ENCODE results near the gene PCDHGA6. TPM values are rescaled to one million over a fixed set of nuclear protein-coding genes. Genes with fewer than 3 reads are reported as not detected.

Gene PCDHGA6
- total and polyA plus RNA-seq, 10 donors = 0.35 to 5.0 (median 4.0) TPM

- no peak for DNase-seq
- no peak for TF ChIP-seq CTCF (IDR thresholded peaks at IDR 0.05 in 8 of 11, conservative IDR thresholded peaks at IDR 0.05 in 3 of 11)
- no peak for TF ChIP-seq POLR2AphosphoS5 (IDR thresholded peaks at IDR 0.05)
- no peak for TF ChIP-seq POLR2A (IDR thresholded peaks at IDR 0.05)
- H3K27me3 ChIP-seq (replicated peaks in 1 of 7) = peaks cover 0 to 100% (median 8%) of the 10 kb centered on the region in 7 donors
- intact Hi-C loops (cut with DNase I; ENCODE audit: low total_unique reads) = no loop called here
- H3K9me3 ChIP-seq = peaks cover 0 to 100% (median 94%) of the 10 kb centered on the region in 8 donors
- no peak overlapping the region for H3K27ac ChIP-seq
- H3K4me3 ChIP-seq = no peak overlapping the region
- H3K36me3 ChIP-seq = no peaks in the 10 kb centered on the region
- H3K4me1 ChIP-seq = no peaks in the 10 kb centered on the region
- 12 to 28% (median 20%) methylated on average over 1 of the region's 1 CpG for WGBS, 5 donors
Measured at GRCh38 chr5:141342773-141343172, 30.9 kb upstream of the PCDHGA6 start.

- intact Hi-C loops (cut with DNase I; ENCODE audit: low total_unique reads) = no loop called here
- TF ChIP-seq POLR2AphosphoS5 (IDR thresholded peaks at IDR 0.05) (no peak), CTCF (IDR thresholded peaks at IDR 0.05 in 8 of 11, conservative IDR thresholded peaks at IDR 0.05 in 3 of 11) (peak in 1 of 11 experiments; percentile 12)
- H3K36me3 ChIP-seq = no peaks in the 10 kb centered on the region
- peak within 1 kb of the TSS in 2 of 8 donors; percentile 10 to 42 for H3K4me3 ChIP-seq
- no peak for DNase-seq
- H3K9me3 ChIP-seq = peaks cover 0 to 100% (median 94%) of the 10 kb centered on the region in 8 donors
- H3K27me3 ChIP-seq (replicated peaks in 1 of 7) = peaks cover 0 to 100% (median 7%) of the 10 kb centered on the region in 7 donors
- H3K27ac ChIP-seq = no peak within 1 kb of the TSS
- H3K4me1 ChIP-seq = no peaks in the 10 kb centered on the region
- WGBS, 5 donors = 24 to 29% (median 27%) methylated on average over 9 of the region's 9 CpGs
Measured at GRCh38 chr5:141343242-141343952, 30.3 kb upstream of the PCDHGA6 start, which contains the start of gene PCDHGA3. Gene PCDHGA3 (plus strand): TSS chr5:141343829. CDS start chr5:141344034, 205 bp downstream.

GRCh38 chr5:141343953-141344463 lies 29.7 kb upstream of the PCDHGA6 start:
- DNase-seq = no peak

More at GRCh38 chr5:141343953-141344463, 29.7 kb upstream of the PCDHGA6 start:
- Histone ChIP-seq H3K9me3 (peaks cover 0 to 100% (median 94%) of the 10 kb centered on the region in 8 donors), H3K27ac (no peak overlapping the region), H3K4me1 (no peaks in the 10 kb centered on the region), H3K36me3 (no peaks in the 10 kb centered on the region), H3K4me3 (peak overlapping the region in 2 of 8 donors; percentile 10 to 42), H3K27me3 (replicated peaks in 1 of 7) (peaks cover 0 to 100% (median 7%) of the 10 kb centered on the region in 7 donors)
- TF ChIP-seq POLR2A (IDR thresholded peaks at IDR 0.05) = no peak
- no peak for TF ChIP-seq POLR2AphosphoS5 (IDR thresholded peaks at IDR 0.05)
- TF ChIP-seq CTCF (IDR thresholded peaks at IDR 0.05 in 8 of 11, conservative IDR thresholded peaks at IDR 0.05 in 3 of 11) = no peak
- intact Hi-C loops (cut with DNase I; ENCODE audit: low total_unique reads) = no loop called here
- 29 to 42% (median 32%) methylated on average over 31 of the region's 31 CpGs for WGBS, 5 donors
